ENCODE data around the gene IFITM5. TPM values are rescaled to one million over a fixed set of nuclear protein-coding genes. Genes with fewer than 3 reads are reported as not detected.

IFITM5 gene
- total and polyA plus RNA-seq, 2 donors (not counting 1 experiment from before 2014, with no cell fraction given), result not detected

GRCh38 chr11:279966-280705 lies 19.2 kb downstream of the IFITM5 start:
- ATAC-seq (ENCODE audit: low read depth) (peak; percentile 69), DNase-seq (peak; percentile 81)
- H4K20me1 ChIP-seq (ENCODE audit: control insufficient read depth, insufficient read depth, low read length, poor library complexity, severe bottlenecking), result peaks cover 5% of the 10 kb centered on the region
- peaks cover 28% of the 10 kb centered on the region for H3K27me3 Mint-ChIP-seq
- peak overlapping the region; percentile 66 for H2AFZ ChIP-seq (ENCODE audit: insufficient read depth, low read depth, low read length, poor library complexity, severe bottlenecking)
- H3K27me3 ChIP-seq (replicated peaks in 1 of 4; ENCODE audit: control extremely low read depth in 1 of 4, control insufficient read depth in 3 of 4, insufficient read depth in 4 of 4, low read length in 3 of 4), result peaks cover 0 to 45% (median 20%) of the 10 kb centered on the region in 4 experiments
- H3K9me3 ChIP-seq (ENCODE audit: control extremely low read depth in 1 of 3, control insufficient read depth in 2 of 3, insufficient read depth in 1 of 3, low read length in 2 of 3), result peaks cover 0 to 21% (median 0%) of the 10 kb centered on the region in 3 donors
- H3K79me2 ChIP-seq (ENCODE audit: control insufficient read depth, insufficient read depth, low read length), result no peaks in the 10 kb centered on the region
- peaks cover 38% of the 10 kb centered on the region for H3K4me1 Mint-ChIP-seq
- POLR2A ChIA-PET, result interaction anchor here (0.6 to 1.8 kb wide), 7 partner anchors 9 to 256 kb away, joined by 3 to 19 read pairs (median 4); partner anchors contain the start of gene PGGHG
- TF ChIP-seq EZH2 (IDR thresholded peaks at IDR 0.05; ENCODE audit: borderline replicate concordance, insufficient read depth, low read depth, low read length, poor library complexity, severe bottlenecking) (peak; percentile 53), CTCF (IDR thresholded peaks at IDR 0.05) (no peak)
- peak overlapping the region; percentile 56 for H3K9ac ChIP-seq (ENCODE audit: low read length)
- H3K9me3 Mint-ChIP-seq (ENCODE audit: insufficient read depth), result peaks cover 2% of the 10 kb centered on the region
- no peaks in the 10 kb centered on the region for H3K36me3 ChIP-seq (replicated peaks in 1 of 2; ENCODE audit: control extremely low read depth in 1 of 2, control insufficient read depth in 1 of 2, extremely low read depth in 1 of 2, insufficient read depth in 2 of 2, low read length in 1 of 2)
- peak overlapping the region; percentile 85 for H3K4me3 Mint-ChIP-seq
- CTCF ChIA-PET, result interaction anchor here (0.9 to 3.9 kb wide), 7 partner anchors 12 to 84 kb away, joined by 3 to 34 read pairs (median 3); no protein-coding TSS in a partner anchor
- peak overlapping the region; percentile 81 for H3K27ac Mint-ChIP-seq
- no peak overlapping the region for H3K27ac ChIP-seq (ENCODE audit: low read length in 2 of 2)
- peak overlapping the region; percentile 85 for H3K4me2 ChIP-seq (replicated peaks; ENCODE audit: low read depth, low read length, poor library complexity, severe bottlenecking)
- intact Hi-C loops (cut with micrococcal nuclease), result loop anchor here (1.0 kb wide), 3 partner anchors 8 to 30 kb away; no protein-coding TSS in a partner anchor
- 8% methylated on average over 85 of the region's 85 CpGs for WGBS (ENCODE audit: insufficient coverage)
- peak overlapping the region in 4 of 5 experiments; percentile 29 to 57 (median 45) for H3K4me3 ChIP-seq (ENCODE audit: control extremely low read depth in 1 of 5, extremely low read depth in 1 of 5, insufficient read depth in 1 of 5, low read depth in 2 of 5, low read length in 4 of 5)
- peaks cover 36 to 38% of the 10 kb centered on the region in 2 donors for H3K4me1 ChIP-seq (ENCODE audit: control insufficient read depth in 2 of 2, insufficient read depth in 2 of 2, low read length in 2 of 2)
